Liver (tissue), 9 donors: Measurements from ENCODE around the gene SEMA5A. TPM values are rescaled to one million over a fixed set of nuclear protein-coding genes. Genes with fewer than 3 reads are reported as not detected.

ENCODE experiments used
- DNase-seq: peaks from one replicate; pipeline ENCODE4 v3.0.0-alpha.2; 2017; ENCODE audit warnings: low spot score
- H3K27ac ChIP-seq, 2 donors: one replicate each; pipeline ENCODE4 v1.7.0; 2013; ENCODE audit warnings: inconsistent platforms in 2 of 2, low read length in 2 of 2, control low read depth in 1 of 2, low read depth in 1 of 2, mild to moderate bottlenecking in 1 of 2
- H3K27me3 ChIP-seq, 4 donors: one replicate each; pipeline versions ENCODE4 v1.6.1 to v1.7.0; 2013; ENCODE audit warnings: low read length in 3 of 4, inconsistent platforms in 1 of 4, mild to moderate bottlenecking in 1 of 4, moderate library complexity in 1 of 4; ENCODE audit not compliant: control insufficient read depth in 4 of 4, insufficient read depth in 4 of 4
- H3K36me3 ChIP-seq, 4 donors: one replicate each; pipeline versions ENCODE4 v1.6.1 to v1.7.0; 2013; ENCODE audit warnings: low read length in 3 of 4, mild to moderate bottlenecking in 3 of 4, low read depth in 1 of 4, moderate library complexity in 1 of 4; ENCODE audit not compliant: control insufficient read depth in 4 of 4, insufficient read depth in 3 of 4
- H3K4me1 ChIP-seq, 4 donors: one replicate each; pipeline versions ENCODE4 v1.6.1 to v1.7.0; 2013; ENCODE audit warnings: low read length in 3 of 4, mild to moderate bottlenecking in 3 of 4, moderate library complexity in 1 of 4; ENCODE audit not compliant: control insufficient read depth in 4 of 4, insufficient read depth in 4 of 4
- H3K4me3 ChIP-seq, 3 donors: one replicate each; pipeline versions ENCODE4 v1.6.1 to v1.7.0; 2013; ENCODE audit warnings: low read length in 3 of 3, control low read depth in 1 of 3, low read depth in 1 of 3, mild to moderate bottlenecking in 1 of 3
- H3K9ac ChIP-seq, 2 donors: one replicate each; pipeline ENCODE4 v1.7.0; 2013; ENCODE audit warnings: low read length in 2 of 2, mild to moderate bottlenecking in 2 of 2, moderate library complexity in 2 of 2, control low read depth in 1 of 2, low read depth in 1 of 2
- H3K9me3 ChIP-seq, 4 donors: one replicate each; pipeline versions ENCODE4 v1.6.1 to v1.7.0; 2013; ENCODE audit warnings: low read length in 3 of 4; ENCODE audit not compliant: control insufficient read depth in 4 of 4
- CTCF ChIP-seq: fragments of 150-350 bp; IDR thresholded peaks from 2 replicates; pipeline ENCODE4 v1.5.1; 2017; ENCODE audit warnings: improper control_type of control experiment, low read depth, low read length; ENCODE audit not compliant: missing input control
- EGR1 ChIP-seq, 2 donors: IDR thresholded peaks; 2 replicates each; pipeline ENCODE4 v1.6.1; 2016 to 2018; ENCODE audit warnings: antibody characterized with exemption in 2 of 2, low read depth in 2 of 2
- FOXA1 ChIP-seq: IDR thresholded peaks from 2 replicates; pipeline ENCODE4 v1.6.1; 2016; ENCODE audit warnings: antibody characterized with exemption
- HNF4A ChIP-seq, 2 donors: conservative IDR thresholded peaks; 2 replicates each; pipeline ENCODE4 v1.6.1; 2016; ENCODE audit warnings: antibody characterized with exemption in 2 of 2, mild to moderate bottlenecking in 2 of 2
- HNF4G ChIP-seq: IDR thresholded peaks from 2 replicates; pipeline ENCODE4 v1.6.1; 2016; ENCODE audit warnings: antibody characterized with exemption
- JUND ChIP-seq, 2 donors: IDR thresholded peaks; 2 replicates each; pipeline ENCODE4 v1.6.1; 2016; ENCODE audit warnings: antibody characterized with exemption in 2 of 2
- MAX ChIP-seq: IDR thresholded peaks from 2 replicates; pipeline ENCODE4 v1.6.1; 2016; ENCODE audit warnings: antibody characterized with exemption
- NR2F2 ChIP-seq: IDR thresholded peaks from 2 replicates; pipeline ENCODE4 v1.6.1; 2016; ENCODE audit warnings: antibody characterized with exemption
- RAD21 ChIP-seq, 2 donors: IDR thresholded peaks; 2 replicates each; pipeline ENCODE4 v1.6.1; 2016; ENCODE audit warnings: antibody characterized with exemption in 2 of 2, mild to moderate bottlenecking in 2 of 2
- REST ChIP-seq: IDR thresholded peaks from 2 replicates; pipeline ENCODE4 v1.6.1; 2016; ENCODE audit warnings: antibody characterized with exemption, mild to moderate bottlenecking
- RXRA ChIP-seq, 2 donors: IDR thresholded peaks; 2 replicates each; pipeline ENCODE4 v1.6.1; 2017 to 2018; ENCODE audit warnings: antibody characterized with exemption in 2 of 2, mild to moderate bottlenecking in 1 of 2
- SP1 ChIP-seq: IDR thresholded peaks from 2 replicates; pipeline ENCODE4 v1.6.1; 2018; ENCODE audit warnings: antibody characterized with exemption, mild to moderate bottlenecking
- TAF1 ChIP-seq: conservative IDR thresholded peaks from 2 replicates; pipeline ENCODE4 v1.6.1; 2016; ENCODE audit warnings: antibody characterized with exemption, mild to moderate bottlenecking
- YY1 ChIP-seq: IDR thresholded peaks from 2 replicates; pipeline ENCODE4 v1.6.1; 2016; ENCODE audit warnings: antibody characterized with exemption, mild to moderate bottlenecking
- WGBS: extraction: QIAGEN DNeasy Blood & Tissue Kit; methylation state at CpG from one replicate; pipeline ENCODE4 v1.1.7; 2013; 5-methylcytosine and 5-hydroxymethylcytosine counted together
- polyA plus RNA-seq, 2 donors: library from polyadenylated mRNA; stranded (reverse) in 1 of 2; unstranded in 1 of 2; fragments of 200-250 nt in 1 of 2; fragments of >200 nt in 1 of 2; fragmentation: Nextera tagmentation in 1 of 2; extraction: Ambion mirVana in 1 of 2; gene quantifications; one replicate each; pipeline versions ENCODE4 v1.2.1 to v1.2.3, GENCODE V29; 2013 to 2015
- total RNA-seq, 2 donors: library from RNA; depleted of rRNA; stranded (reverse); fragments of >200 nt; gene quantifications; one replicate each; pipeline ENCODE4 v1.2.3, GENCODE V29; 2014
- donor health status: healthy.
- donor health status: healthy.
- donor health status: healthy.
- donor health status: healthy.
- donor health status: healthy.

Gene SEMA5A
- total and polyA plus RNA-seq, 4 donors, result 1.1 to 5.8 (median 3.2) TPM

- Histone ChIP-seq H3K4me1 (no peaks in the 10 kb centered on the region), H3K9me3 (no peaks in the 10 kb centered on the region), H3K36me3 (peaks cover 0 to 13% (median 3%) of the 10 kb centered on the region in 4 donors), H3K9ac (no peak overlapping the region), H3K27ac (no peak overlapping the region), H3K27me3 (no peaks in the 10 kb centered on the region), H3K4me3 (no peak overlapping the region)
- no peak for TF ChIP-seq HNF4A (conservative IDR thresholded peaks at IDR 0.05)
- TF ChIP-seq TAF1, result no peak
- TF ChIP-seq RAD21 (IDR thresholded peaks at IDR 0.05), result no peak
- no peak for TF ChIP-seq FOXA1
- WGBS, result 95% methylated on average over 4 of the region's 4 CpGs
- DNase-seq, result no peak
Observed at GRCh38 chr5:9056046-9056445, 489.8 kb downstream of the SEMA5A start.

- no peak for DNase-seq
- Histone ChIP-seq H3K27me3 (no peaks in the 10 kb centered on the region), H3K4me3 (no peak overlapping the region), H3K9me3 (no peaks in the 10 kb centered on the region), H3K27ac (no peak overlapping the region), H3K9ac (no peak overlapping the region), H3K36me3 (peaks cover 0 to 21% (median 6%) of the 10 kb centered on the region in 4 donors), H3K4me1 (no peaks in the 10 kb centered on the region)
- TF ChIP-seq HNF4A (conservative IDR thresholded peaks at IDR 0.05) (no peak), CTCF (no peak), MAX (no peak), EGR1 (IDR thresholded peaks at IDR 0.05; ENCODE audit: low read depth in 2 of 2) (no peak), YY1 (no peak), REST (no peak)
- 87% methylated on average over 3 of the region's 3 CpGs for WGBS
Observed at GRCh38 chr5:9054821-9055589, 490.9 kb downstream of the SEMA5A start.

- no peak overlapping the region for H3K9ac ChIP-seq
- H3K9me3 ChIP-seq, result no peaks in the 10 kb centered on the region
- H3K4me3 ChIP-seq, result no peak overlapping the region
- no peak overlapping the region for H3K27ac ChIP-seq
- DNase-seq, result no peak
- peaks cover 0 to 26% (median 6%) of the 10 kb centered on the region in 4 donors for H3K36me3 ChIP-seq
- 80% methylated on average over 6 of the region's 6 CpGs for WGBS
- TF ChIP-seq RXRA (IDR thresholded peaks at IDR 0.05) (no peak), CTCF (no peak), TAF1 (no peak), HNF4G (no peak), YY1 (no peak), NR2F2 (no peak), JUND (IDR thresholded peaks at IDR 0.05) (no peak), EGR1 (IDR thresholded peaks at IDR 0.05; ENCODE audit: low read depth in 2 of 2) (no peak), REST (no peak), RAD21 (IDR thresholded peaks at IDR 0.05) (no peak), SP1 (no peak)
- H3K4me1 ChIP-seq, result no peaks in the 10 kb centered on the region
- H3K27me3 ChIP-seq, result no peaks in the 10 kb centered on the region
Observed at GRCh38 chr5:9054322-9054721, 491.6 kb downstream of the SEMA5A start.
